WI38 (cell line): ENCODE results near the gene TNNT1.

ENCODE experiments used
- H3K4me3 ChIP-seq: 2 replicates; pipeline ENCODE4 v1.5.1; 2011; ENCODE audit warnings: low read depth, mild to moderate bottlenecking, control low read depth, low read length
- CTCF ChIP-seq: IDR thresholded peaks from 2 replicates; pipeline ENCODE4 v1.5.1; 2012; ENCODE audit warnings: low read depth, mild to moderate bottlenecking, control low read depth, low read length

TNNT1 gene

DNA sequence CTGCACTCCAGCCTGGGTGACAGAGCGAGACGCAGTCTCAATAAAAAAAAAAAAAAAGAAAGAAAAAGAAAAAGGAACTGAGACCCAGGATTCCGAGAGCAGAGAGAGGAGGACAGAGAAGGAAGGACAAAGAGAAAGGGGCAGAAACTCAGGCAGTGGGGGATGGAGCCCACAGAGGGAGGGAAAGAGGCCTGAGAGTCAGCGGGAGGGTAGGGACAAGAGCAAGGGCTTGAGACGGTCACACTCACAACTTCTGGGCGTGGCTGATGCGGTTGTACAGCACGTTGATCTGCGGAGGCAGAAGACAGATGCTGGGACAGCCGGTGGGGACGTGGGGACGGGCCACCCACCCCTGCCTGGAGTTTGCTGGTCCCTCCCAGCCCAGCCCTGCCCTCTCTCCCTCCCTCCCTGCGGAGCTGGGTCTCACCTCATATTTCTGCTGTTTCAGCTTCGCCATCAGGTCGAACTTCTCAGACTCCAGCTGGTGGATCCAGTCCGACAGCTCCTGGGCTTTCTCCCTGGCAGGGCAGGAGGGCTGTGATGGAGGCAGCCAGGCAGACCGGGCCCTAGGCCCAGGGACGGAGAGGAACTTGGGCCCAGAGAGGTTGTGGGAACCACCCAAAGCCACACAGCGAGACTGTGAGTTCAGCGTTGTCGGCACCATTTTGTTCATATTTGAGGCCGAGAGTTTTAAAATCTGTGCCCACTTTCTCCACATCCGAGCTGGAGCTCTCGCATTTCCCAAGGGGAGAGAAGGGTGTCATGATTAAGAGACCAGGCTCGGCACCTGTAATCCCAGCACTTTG lies 15.2 kb downstream of the TNNT1 start:
- no peak overlapping the region for H3K4me3 ChIP-seq
- TF ChIP-seq CTCF, result no peak

- no peak for TF ChIP-seq CTCF
- H3K4me3 ChIP-seq, result no peak overlapping the region
These were observed 16.4 kb downstream of the TNNT1 start for GRCh38 chr19:55132453-55133129.

DNA sequence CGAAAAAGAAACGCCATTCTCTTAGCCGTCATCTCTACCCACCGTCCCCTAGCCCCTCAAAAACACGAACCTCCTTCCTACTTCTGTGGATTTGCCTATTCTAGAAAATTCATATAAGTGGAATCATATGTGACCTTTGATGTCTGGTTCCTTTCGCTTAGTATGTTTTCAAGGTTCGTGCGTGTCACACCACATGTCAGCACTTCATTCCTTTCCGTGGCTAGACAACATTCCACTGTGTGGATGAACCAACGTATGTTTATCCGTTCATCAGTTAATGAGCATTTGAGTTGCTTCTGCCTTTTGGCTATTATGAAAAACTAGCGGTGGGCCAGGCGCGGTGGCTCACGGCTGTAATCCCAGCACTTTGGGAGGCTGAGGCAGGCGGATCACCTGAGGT lies 17.6 kb downstream of the TNNT1 start:
- no peak for TF ChIP-seq CTCF
- no peak overlapping the region for H3K4me3 ChIP-seq

DNA sequence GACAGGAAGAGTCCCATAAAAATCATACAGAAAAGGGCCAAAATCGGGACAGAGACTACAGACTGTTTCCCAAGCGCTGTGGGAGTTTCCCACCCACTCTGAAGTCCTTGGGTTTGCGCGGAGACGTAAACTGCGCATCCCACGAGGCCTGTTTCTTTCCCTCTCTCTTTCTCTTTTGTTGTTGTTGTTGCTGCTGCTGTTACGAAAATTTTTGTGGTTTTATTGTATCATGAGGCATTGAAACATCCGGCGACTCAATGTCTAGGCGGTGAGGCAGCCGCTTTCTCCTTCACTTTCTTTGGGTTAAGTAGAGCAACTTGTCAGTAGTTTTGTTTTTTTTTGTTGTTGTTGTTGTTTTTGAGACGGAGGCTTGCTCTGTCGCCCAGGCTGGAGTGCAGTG lies 30.0 kb downstream of the TNNT1 start:
- H3K4me3 ChIP-seq, result no peak overlapping the region
- no peak for TF ChIP-seq CTCF

DNA sequence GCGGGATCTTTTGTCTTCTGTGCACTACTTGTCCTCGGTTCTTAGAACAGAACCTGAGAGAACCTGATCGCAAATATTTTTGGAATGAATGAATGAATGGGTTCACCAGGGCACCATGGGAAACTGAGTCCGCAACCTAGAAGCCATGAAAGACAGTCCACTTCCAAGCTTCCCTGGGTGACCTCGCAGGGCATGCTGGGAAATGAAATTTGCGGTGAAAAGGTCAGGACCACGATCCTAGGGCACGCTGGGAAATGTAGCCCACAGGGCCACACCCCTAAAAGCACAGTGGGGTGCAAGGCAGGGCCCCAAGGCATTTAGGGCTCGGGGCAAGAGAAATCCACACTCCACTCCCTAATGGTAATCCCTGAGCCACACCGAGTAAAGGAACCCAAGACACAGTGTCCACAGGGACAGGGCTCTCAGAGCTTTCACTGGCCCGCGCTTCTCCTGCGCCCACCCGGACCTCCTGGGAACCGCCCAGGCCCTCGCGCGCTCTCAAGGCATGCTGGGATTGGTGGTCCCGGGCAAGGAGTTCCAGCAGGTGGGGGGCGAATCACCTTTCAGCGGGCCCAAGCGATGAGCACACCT lies 30.5 kb downstream of the TNNT1 start:
- peak overlapping the region; percentile 57 for H3K4me3 ChIP-seq
- no peak for TF ChIP-seq CTCF

- peak overlapping the region; percentile 57 for H3K4me3 ChIP-seq
- no peak for TF ChIP-seq CTCF
These were observed 31.2 kb downstream of the TNNT1 start for GRCh38 chr19:55117663-55118391.
